ENCODE measurements around the gene USP22. TPM values are rescaled to one million over a fixed set of nuclear protein-coding genes. Genes with fewer than 3 reads are reported as not detected.

USP22 gene
- total and polyA plus RNA-seq, 7 donors: 46.4 to 287 (median 150) TPM

GRCh38 chr17:21049457-21049856 lies 6.6 kb upstream of the USP22 start:
- Histone ChIP-seq H3K27me3 (ENCODE audit: insufficient read depth in 3 of 3, low read length in 2 of 3) (no peaks in the 10 kb centered on the region), H3K27ac (no peak overlapping the region), H3K9me3 (no peaks in the 10 kb centered on the region), H3K4me3 (no peak overlapping the region), H3K4me1 (no peaks in the 10 kb centered on the region), H3K36me3 (ENCODE audit: insufficient read depth in 1 of 2, low read depth in 1 of 2) (no peaks in the 10 kb centered on the region)
- DNase-seq (no peak), ATAC-seq (no peak)
- intact Hi-C loops (cut with DNase I): loop anchor here in 1 of 2 donors (10.0 kb wide), 1 partner anchor 55 kb away; no protein-coding TSS in a partner anchor
- WGBS, 3 donors: 94% methylated on average over 1 of the region's 1 CpG
- no peak for TF ChIP-seq CTCF (IDR thresholded peaks at IDR 0.05)

DNA sequence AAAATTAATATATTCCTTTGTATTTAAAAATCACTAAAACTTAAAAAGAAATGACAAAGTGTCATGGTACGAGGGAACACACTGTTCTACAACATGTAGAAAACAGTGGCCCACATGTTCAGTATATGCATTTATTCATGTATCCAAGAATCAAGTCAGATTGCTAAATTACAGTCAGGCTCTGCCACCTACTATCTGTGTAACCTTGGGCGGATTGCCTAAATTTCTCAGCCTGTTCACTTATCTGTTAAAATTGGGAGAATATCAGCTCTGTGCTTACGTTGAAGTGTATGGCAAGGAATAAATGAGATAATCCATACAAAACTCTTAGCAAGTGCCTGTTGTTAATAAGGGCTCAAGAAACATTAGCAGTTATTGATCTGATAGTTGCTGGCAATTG lies 3.4 kb upstream of the USP22 start:
- no peaks in the 10 kb centered on the region for H3K9me3 ChIP-seq
- no peak for TF ChIP-seq CTCF (IDR thresholded peaks at IDR 0.05)
- DNase-seq (no peak), ATAC-seq (no peak)
- no peaks in the 10 kb centered on the region for H3K27me3 ChIP-seq (ENCODE audit: insufficient read depth in 3 of 3, low read length in 2 of 3)
- intact Hi-C loops (cut with DNase I): loop anchor here in 1 of 2 donors (10.0 kb wide), 1 partner anchor 59 kb away; no protein-coding TSS in a partner anchor
- peaks cover 5% of the 10 kb centered on the region for H3K4me1 ChIP-seq
- H3K4me3 ChIP-seq: no peak overlapping the region
- WGBS, 3 donors: 93 to 97% (median 94%) methylated on average over 3 of the region's 3 CpGs
- H3K27ac ChIP-seq: no peak overlapping the region
- no peaks in the 10 kb centered on the region for H3K36me3 ChIP-seq (ENCODE audit: insufficient read depth in 1 of 2, low read depth in 1 of 2)

- no peak for TF ChIP-seq CTCF (IDR thresholded peaks at IDR 0.05)
- peaks cover 11% of the 10 kb centered on the region for H3K4me1 ChIP-seq
- intact Hi-C loops (cut with DNase I): loop anchor here (5.0 to 10.0 kb wide), 3 partner anchors 32 to 167 kb away; partner anchors contain the start of gene TMEM11 (in 1 of the 2)
- H3K9me3 ChIP-seq: no peaks in the 10 kb centered on the region
- no peak for DNase-seq
- H3K27me3 ChIP-seq (ENCODE audit: insufficient read depth in 3 of 3, low read length in 2 of 3): no peaks in the 10 kb centered on the region
- no peak overlapping the region for H3K27ac ChIP-seq
- ATAC-seq: no peak
- H3K36me3 ChIP-seq (ENCODE audit: insufficient read depth in 1 of 2, low read depth in 1 of 2): no peaks in the 10 kb centered on the region
- no peak overlapping the region for H3K4me3 ChIP-seq
- 97 to 99% (median 98%) methylated on average over 10 of the region's 10 CpGs for WGBS, 3 donors
Observed at GRCh38 chr17:21044971-21045370, 2.2 kb upstream of the USP22 start.

GRCh38 chr17:21043296-21044232 lies 753 bp upstream of the USP22 start:
- intact Hi-C loops (cut with DNase I): loop anchor here (2.0 to 10.0 kb wide), 4 partner anchors 34 to 243 kb away; partner anchors contain the start of gene TMEM11 (in 1 of the 2)
- peak; percentile 89 to 94 (median 90) for ATAC-seq

More at GRCh38 chr17:21043296-21044232, 753 bp upstream of the USP22 start:
- H3K9me3 ChIP-seq: no peaks in the 10 kb centered on the region
- no peaks in the 10 kb centered on the region for H3K27me3 ChIP-seq (ENCODE audit: insufficient read depth in 3 of 3, low read length in 2 of 3)
- H3K36me3 ChIP-seq (ENCODE audit: insufficient read depth in 1 of 2, low read depth in 1 of 2): no peaks in the 10 kb centered on the region
- WGBS, 3 donors: 2 to 4% (median 4%) methylated on average over 38 to 50 of the region's 50 CpGs
- TF ChIP-seq CTCF (IDR thresholded peaks at IDR 0.05): peak; percentile 92
- H3K4me1 ChIP-seq: peaks cover 23% of the 10 kb centered on the region
- H3K4me3 ChIP-seq: peak overlapping the region; percentile 80
- peak; percentile 99 to 100 for DNase-seq
- peak overlapping the region; percentile 99 for H3K27ac ChIP-seq

All from psoas muscle (tissue), 8 donors.